ENCODE data around the gene ETDA. TPM values are rescaled to one million over a fixed set of nuclear protein-coding genes. Genes with fewer than 3 reads are reported as not detected.
A peak's percentile ranks its signal among the peaks of the same experiment; 100 is the strongest.

ETDA gene
- total and polyA plus RNA-seq, 5 donors = not detected

GRCh38 chrX:135275973-135276372, 24.1 kb downstream of the ETDA start:
- intact Hi-C loops (cut with DNase I) = no loop called here
- ATAC-seq = no peak
- H3K4me3 ChIP-seq (ENCODE audit: low read length) = no peak overlapping the region

GRCh38 chrX:135287266-135287823, 35.5 kb downstream of the ETDA start:
- Histone ChIP-seq H3K27ac (ENCODE audit: low read length) (no peak overlapping the region), H3K9me3 (ENCODE audit: control insufficient read depth, low read length) (no peaks in the 10 kb centered on the region), H3K4me1 (ENCODE audit: control insufficient read depth, insufficient read depth, low read length) (no peaks in the 10 kb centered on the region), H3K27me3 (ENCODE audit: control insufficient read depth, insufficient read depth) (no peaks in the 10 kb centered on the region), H3K4me3 (ENCODE audit: low read length) (no peak overlapping the region)
- WGBS = 100% methylated on average over 2 of the region's 2 CpGs
- DNase-seq (no peak), ATAC-seq (no peak)
- intact Hi-C loops (cut with DNase I) = no loop called here

More at GRCh38 chrX:135275973-135276372, 24.1 kb downstream of the ETDA start:
- H3K27ac ChIP-seq (ENCODE audit: low read length) = no peak overlapping the region
- no peaks in the 10 kb centered on the region for H3K4me1 ChIP-seq (ENCODE audit: control insufficient read depth, insufficient read depth, low read length)
- no peak for DNase-seq
- no peaks in the 10 kb centered on the region for H3K27me3 ChIP-seq (ENCODE audit: control insufficient read depth, insufficient read depth)
- no peaks in the 10 kb centered on the region for H3K9me3 ChIP-seq (ENCODE audit: control insufficient read depth, low read length)

- Histone ChIP-seq H3K9me3 (ENCODE audit: control insufficient read depth, low read length) (no peaks in the 10 kb centered on the region), H3K27ac (ENCODE audit: low read length) (no peak overlapping the region), H3K4me3 (ENCODE audit: low read length) (peak overlapping the region; percentile 39), H3K4me1 (ENCODE audit: control insufficient read depth, insufficient read depth, low read length) (no peaks in the 10 kb centered on the region), H3K27me3 (ENCODE audit: control insufficient read depth, insufficient read depth) (no peaks in the 10 kb centered on the region)
- peak; percentile 78 to 88 for ATAC-seq
- peak; percentile 39 to 67 (median 65) for DNase-seq
- intact Hi-C loops (cut with DNase I) = no loop called here
- 28% methylated on average over 26 of the region's 26 CpGs for WGBS
These were observed 43.5 kb downstream of the ETDA start for GRCh38 chrX:135295238-135295943.

- DNase-seq = no peak
- H3K4me1 ChIP-seq (ENCODE audit: control insufficient read depth, insufficient read depth, low read length) = no peaks in the 10 kb centered on the region
- intact Hi-C loops (cut with DNase I) = no loop called here
- no peaks in the 10 kb centered on the region for H3K27me3 ChIP-seq (ENCODE audit: control insufficient read depth, insufficient read depth)
- H3K27ac ChIP-seq (ENCODE audit: low read length) = no peak overlapping the region
- WGBS = 17% methylated on average over 10 of the region's 10 CpGs
- peak overlapping the region; percentile 16 for H3K4me3 ChIP-seq (ENCODE audit: low read length)
- H3K9me3 ChIP-seq (ENCODE audit: control insufficient read depth, low read length) = no peaks in the 10 kb centered on the region
- no peak for ATAC-seq
These were observed 44.1 kb downstream of the ETDA start for GRCh38 chrX:135295944-135296305.

- H3K9me3 ChIP-seq (ENCODE audit: control insufficient read depth, low read length) = no peaks in the 10 kb centered on the region
- intact Hi-C loops (cut with DNase I) = no loop called here
- WGBS = 73% methylated on average over 5 of the region's 5 CpGs
- H3K4me3 ChIP-seq (ENCODE audit: low read length) = no peak overlapping the region
- DNase-seq (no peak), ATAC-seq (no peak)
- no peak overlapping the region for H3K27ac ChIP-seq (ENCODE audit: low read length)
- H3K4me1 ChIP-seq (ENCODE audit: control insufficient read depth, insufficient read depth, low read length) = no peaks in the 10 kb centered on the region
- no peaks in the 10 kb centered on the region for H3K27me3 ChIP-seq (ENCODE audit: control insufficient read depth, insufficient read depth)
These were observed 50.5 kb downstream of the ETDA start for GRCh38 chrX:135302269-135302873.

Other genes starting within 250 kb of the ETDA start
- 10 to 100 TPM; 12.5 to 14.6 (median 13.8) TPM for gene RTL8B, start 229.5 kb upstream of the ETDA start, total RNA-seq
- gene RTL8B, start 229.5 kb upstream of the ETDA start, polyA plus RNA-seq = 14.0 TPM
- 100 to 1,000 TPM; 203 to 266 (median 226) TPM for gene RTL8C, start 219.7 kb upstream of the ETDA start, total RNA-seq
- gene RTL8C, start 219.7 kb upstream of the ETDA start, polyA plus RNA-seq = 384 TPM
- gene RTL8A, start 199.9 kb upstream of the ETDA start, total RNA-seq = 10 to 100 TPM; 28.1 to 40.5 (median 33.0) TPM
- 76.4 TPM for gene RTL8A, start 199.9 kb upstream of the ETDA start, polyA plus RNA-seq
- gene SMIM10L2B, start 153.3 kb upstream of the ETDA start, total RNA-seq = 10 to 100 TPM; 11.4 to 18.9 (median 15.4) TPM
- 19.2 TPM for gene SMIM10L2B, start 153.3 kb upstream of the ETDA start, polyA plus RNA-seq
- not detected for gene ETDB, start 131.5 kb upstream of the ETDA start, total RNA-seq
- gene ETDB, start 131.5 kb upstream of the ETDA start, polyA plus RNA-seq = not detected
- gene CT55, start 80.7 kb upstream of the ETDA start, total RNA-seq = not detected
- gene CT55, start 80.7 kb upstream of the ETDA start, polyA plus RNA-seq = not detected
- not detected for gene ETDC, start 57.4 kb downstream of the ETDA start, total RNA-seq
- gene ETDC, start 57.4 kb downstream of the ETDA start, polyA plus RNA-seq = not detected
- 1 to 10 TPM; 5.5 to 7.3 (median 6.4) TPM for gene ZNF75D, start 92.0 kb downstream of the ETDA start, total RNA-seq
- gene ZNF75D, start 92.0 kb downstream of the ETDA start, polyA plus RNA-seq = 4.6 TPM
- gene ZNF449, start 92.7 kb downstream of the ETDA start, total RNA-seq = 1 to 10 TPM; 5.2 to 7.0 (median 6.1) TPM
- gene ZNF449, start 92.7 kb downstream of the ETDA start, polyA plus RNA-seq = 3.0 TPM
- gene SMIM10L2A, start 169.9 kb downstream of the ETDA start, total RNA-seq = 1 to 10 TPM; 3.8 to 6.3 (median 5.3) TPM
- gene SMIM10L2A, start 169.9 kb downstream of the ETDA start, polyA plus RNA-seq = 5.1 TPM